ENCODE results near the gene CFAP52. TPM values are rescaled to one million over a fixed set of nuclear protein-coding genes. Genes with fewer than 3 reads are reported as not detected.

The CFAP52 gene
- total and polyA plus RNA-seq, 2 of the 8 experiments (the other 6 are each of a cell fraction or from before 2014, with no cell fraction given): 0.11 TPM; not detected in 1

DNA sequence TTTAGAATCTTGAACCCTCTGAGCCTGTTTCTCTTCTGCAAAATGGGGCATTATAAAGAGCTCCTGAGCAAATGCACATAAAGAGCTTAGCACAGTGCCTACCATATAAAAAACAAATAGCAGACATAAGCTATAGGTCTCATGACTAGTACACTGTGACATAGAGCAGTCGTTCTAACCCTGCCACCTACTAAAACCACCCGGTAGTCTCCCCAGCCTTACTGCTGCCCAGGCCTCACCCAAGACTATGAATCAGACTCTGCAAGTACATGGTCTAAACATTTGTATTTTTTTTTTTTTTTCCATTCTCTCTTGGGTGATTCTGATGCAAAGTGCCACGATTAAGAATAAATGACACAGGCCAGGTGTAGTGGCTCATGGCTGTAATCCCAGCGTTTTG is 34.7 kb upstream of the CFAP52 start:
- Histone ChIP-seq H2BK15ac (ENCODE audit: low read length) (no peak overlapping the region), H3K4ac (replicated peaks; ENCODE audit: insufficient read length, low read depth, low read length) (no peak overlapping the region), H2BK5ac (ENCODE audit: low read depth, low read length) (no peak overlapping the region), H4K20me1 (replicated peaks in 1 of 2; ENCODE audit: control insufficient read depth in 1 of 2, insufficient read depth in 2 of 2, low read length in 2 of 2) (no peaks in the 10 kb centered on the region), H3K27me3 (replicated peaks in 1 of 4; ENCODE audit: control insufficient read depth in 3 of 4, extremely low read depth in 1 of 4, insufficient read depth in 3 of 4, low read length in 3 of 4) (no peaks in the 10 kb centered on the region), H4K5ac (ENCODE audit: insufficient read length, low read depth, low read length) (no peak overlapping the region), H3K23me2 (ENCODE audit: low read depth, low read length) (no peaks in the 10 kb centered on the region), H4K8ac (ENCODE audit: extremely low read depth, insufficient read depth, low read length) (no peak overlapping the region), H3K4me3 (ENCODE audit: extremely low read depth in 1 of 4, insufficient read depth in 2 of 4, low read depth in 3 of 4, low read length in 4 of 4) (no peak overlapping the region), H2BK120ac (replicated peaks; ENCODE audit: low read depth, low read length) (no peak overlapping the region), H3K4me1 (replicated peaks in 1 of 4; ENCODE audit: control insufficient read depth in 3 of 4, insufficient read depth in 4 of 4, low read length in 3 of 4) (no peaks in the 10 kb centered on the region), H2BK20ac (ENCODE audit: low read length) (no peak overlapping the region), H3K79me2 (ENCODE audit: control insufficient read depth in 1 of 2, insufficient read depth in 2 of 2, low read length in 2 of 2) (no peaks in the 10 kb centered on the region), H3K36me3 (ENCODE audit: control insufficient read depth in 2 of 4, insufficient read depth in 4 of 4, low read length in 3 of 4) (no peaks in the 10 kb centered on the region; a peak in 1 of 8 replicates), H3K9ac (replicated peaks in 1 of 4; ENCODE audit: extremely low read depth in 1 of 4, low read depth in 3 of 4, low read length in 3 of 4) (no peak overlapping the region), H3K14ac (ENCODE audit: insufficient read length) (no peak overlapping the region), H2AK5ac (ENCODE audit: low read depth, low read length) (no peak overlapping the region), H3K79me1 (ENCODE audit: low read depth, low read length) (no peaks in the 10 kb centered on the region), H3K27ac (ENCODE audit: low read depth, low read length) (no peak overlapping the region), H3K23ac (ENCODE audit: insufficient read length) (no peak overlapping the region), H3K56ac (replicated peaks; ENCODE audit: insufficient read length, low read depth, low read length) (no peak overlapping the region), H3K9me3 (ENCODE audit: insufficient read depth in 2 of 2, low read depth in 1 of 2, low read length in 1 of 2) (no peaks in the 10 kb centered on the region), H3K18ac (ENCODE audit: extremely low read depth, low read length) (no peak overlapping the region), H3K4me2 (ENCODE audit: insufficient read depth in 1 of 2, low read depth in 2 of 2, low read length in 2 of 2) (no peak overlapping the region), H2BK12ac (ENCODE audit: low read depth, low read length) (no peak overlapping the region), H2AFZ (ENCODE audit: low read length) (no peak overlapping the region), H4K91ac (replicated peaks; ENCODE audit: insufficient read length, low read length) (no peak overlapping the region)
- WGBS, 2 experiments (ENCODE audit: extremely low coverage in 1 of 2, insufficient coverage in 1 of 2, insufficient read length in 1 of 2, insufficient replicate concordance in 2 of 2, low coverage in 1 of 2, low lambda C conversion rate in 2 of 2, missing lambda C conversion rate in 1 of 2): 83% methylated on average over 4 of the region's 4 CpGs; no CpG with 5 or more reads in 1 of the 2 experiments
- TF ChIP-seq BRCA1 (IDR thresholded peaks at IDR 0.05; ENCODE audit: low read depth, low read length) (no peak), SIRT6 (IDR thresholded peaks at IDR 0.05; ENCODE audit: low read length) (no peak), TAF7 (optimal IDR thresholded peaks at IDR 0.05; ENCODE audit: borderline replicate concordance, low read depth, low read length) (no peak), CTBP2 (IDR thresholded peaks at IDR 0.05; ENCODE audit: borderline replicate concordance, insufficient read depth, insufficient read length, low read length) (no peak), SUZ12 (IDR thresholded peaks at IDR 0.05; ENCODE audit: low read length) (no peak), RNF2 (IDR thresholded peaks at IDR 0.05; ENCODE audit: borderline replicate concordance, low read depth, low read length, missing control alignments, poor library complexity, severe bottlenecking) (no peak), SP2 (IDR thresholded peaks at IDR 0.05; ENCODE audit: low read length) (no peak)
- CTCF ChIA-PET (ENCODE audit: partially characterized antibody): interaction anchor here (1.1 kb wide), 1 partner anchor 203 kb away, joined by 3 read pairs; no protein-coding TSS in a partner anchor
- no peak for DNase-seq (ENCODE audit: low read depth in 1 of 2, low spot score in 2 of 2)
- POLR2A ChIA-PET (ENCODE audit: partially characterized antibody): no interaction called here
- FAIRE-seq: no peak

Measured in H1 (cell line).